ENCODE measurements around the gene CHST3.
"Not testable (repeated sequence)": the region's sequence is repeated elsewhere in the genome, so short reads cannot be mapped to it uniquely, and the experiment has no call there.

Gene CHST3, protein sequence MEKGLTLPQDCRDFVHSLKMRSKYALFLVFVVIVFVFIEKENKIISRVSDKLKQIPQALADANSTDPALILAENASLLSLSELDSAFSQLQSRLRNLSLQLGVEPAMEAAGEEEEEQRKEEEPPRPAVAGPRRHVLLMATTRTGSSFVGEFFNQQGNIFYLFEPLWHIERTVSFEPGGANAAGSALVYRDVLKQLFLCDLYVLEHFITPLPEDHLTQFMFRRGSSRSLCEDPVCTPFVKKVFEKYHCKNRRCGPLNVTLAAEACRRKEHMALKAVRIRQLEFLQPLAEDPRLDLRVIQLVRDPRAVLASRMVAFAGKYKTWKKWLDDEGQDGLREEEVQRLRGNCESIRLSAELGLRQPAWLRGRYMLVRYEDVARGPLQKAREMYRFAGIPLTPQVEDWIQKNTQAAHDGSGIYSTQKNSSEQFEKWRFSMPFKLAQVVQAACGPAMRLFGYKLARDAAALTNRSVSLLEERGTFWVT

DNA sequence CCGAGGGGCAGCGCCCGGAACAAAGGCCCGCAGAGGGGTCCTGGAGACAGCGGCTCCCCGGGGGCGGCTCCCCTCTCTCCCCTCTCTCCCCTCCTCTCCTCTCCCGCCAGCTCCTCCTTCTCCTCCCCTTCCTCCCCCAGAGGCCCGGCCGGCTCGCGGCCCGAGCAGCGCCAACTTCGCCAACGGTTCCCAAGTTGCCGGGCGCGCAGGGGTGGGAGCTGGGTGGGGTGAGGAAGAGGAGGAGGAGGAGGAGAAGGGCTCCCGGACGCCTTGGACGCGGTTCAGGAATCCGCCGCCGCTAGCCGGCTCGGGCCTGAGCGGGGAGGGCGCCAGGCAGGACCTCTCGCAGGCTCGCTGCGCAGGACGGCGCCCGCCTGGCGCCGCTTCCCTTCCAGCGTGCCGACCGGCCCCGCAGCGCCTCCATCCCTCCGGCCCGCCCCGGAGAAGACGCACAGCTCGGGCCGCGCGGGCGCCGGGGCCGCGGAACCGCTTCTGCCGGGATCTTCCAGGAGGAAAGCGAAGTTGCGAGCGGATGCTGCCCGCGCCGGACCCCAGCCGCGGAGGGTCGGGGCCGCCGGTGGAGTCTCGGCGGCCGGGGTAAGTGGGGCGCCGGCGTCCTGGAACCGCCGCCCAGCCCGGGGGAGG, at the start of gene CHST3:
TSS of gene CHST3 (plus strand) at position 298 of the 645 bp plus-strand sequence. CDS start 41,448 bp downstream, outside the sequence.
- DNase-seq (ENCODE audit: low read depth), result no peak

DNA sequence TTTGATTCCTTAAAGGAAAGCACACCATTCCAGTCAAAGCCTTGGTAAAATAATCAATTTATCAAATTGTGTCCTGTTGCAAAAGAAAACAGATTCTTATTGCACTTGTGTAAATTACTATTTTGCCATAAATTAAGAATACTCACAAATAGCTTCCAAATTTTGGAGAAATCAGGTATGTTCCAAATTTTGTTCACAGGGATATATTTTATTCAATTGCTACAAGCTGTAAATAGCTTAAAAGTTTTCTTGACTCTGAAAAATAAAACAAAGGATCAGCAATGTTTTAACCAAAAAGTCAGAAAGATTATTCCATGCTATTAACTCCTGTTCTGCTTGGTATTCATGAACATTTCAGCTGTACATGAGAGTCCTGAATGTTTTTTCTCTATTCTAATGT, 47.4 kb upstream of the CHST3 start:
- DNase-seq (ENCODE audit: low read depth), result no peak

- DNase-seq (ENCODE audit: low read depth), result no peak
Observed at GRCh38 chr10:71918992-71919391, 45.2 kb upstream of the CHST3 start.

DNA sequence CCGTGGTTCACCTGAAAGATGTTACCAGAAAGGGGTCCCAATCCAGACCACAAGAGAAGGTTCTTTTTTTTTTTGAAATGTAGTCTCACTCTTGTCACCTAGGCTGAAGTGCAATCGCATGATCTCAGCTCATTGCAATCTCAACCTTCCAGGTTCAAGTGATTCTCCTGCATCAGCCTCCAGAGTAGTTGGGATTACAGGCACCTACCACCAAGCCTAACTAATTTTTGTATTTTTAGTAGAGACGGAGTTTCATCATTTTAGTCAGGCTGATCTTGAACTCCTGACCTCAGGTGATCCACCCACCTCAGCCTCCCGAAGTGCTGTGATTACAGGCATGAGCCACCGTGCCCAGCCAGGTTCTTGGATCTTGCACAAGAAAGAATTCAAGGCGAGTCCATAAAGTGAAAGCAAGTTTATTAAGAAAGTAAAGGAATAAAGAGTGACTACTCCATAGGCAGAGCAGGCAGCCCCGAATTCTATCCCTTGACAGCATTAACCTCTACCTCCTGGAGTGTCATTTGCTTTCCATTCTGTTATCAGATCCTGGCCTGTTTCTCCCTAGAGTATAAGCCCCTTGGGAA, 44.1 kb upstream of the CHST3 start:
- not testable (repeated sequence) for DNase-seq (ENCODE audit: low read depth)

GRCh38 chr10:71920540-71921323, 43.5 kb upstream of the CHST3 start:
- no peak for DNase-seq (ENCODE audit: low read depth)

DNA sequence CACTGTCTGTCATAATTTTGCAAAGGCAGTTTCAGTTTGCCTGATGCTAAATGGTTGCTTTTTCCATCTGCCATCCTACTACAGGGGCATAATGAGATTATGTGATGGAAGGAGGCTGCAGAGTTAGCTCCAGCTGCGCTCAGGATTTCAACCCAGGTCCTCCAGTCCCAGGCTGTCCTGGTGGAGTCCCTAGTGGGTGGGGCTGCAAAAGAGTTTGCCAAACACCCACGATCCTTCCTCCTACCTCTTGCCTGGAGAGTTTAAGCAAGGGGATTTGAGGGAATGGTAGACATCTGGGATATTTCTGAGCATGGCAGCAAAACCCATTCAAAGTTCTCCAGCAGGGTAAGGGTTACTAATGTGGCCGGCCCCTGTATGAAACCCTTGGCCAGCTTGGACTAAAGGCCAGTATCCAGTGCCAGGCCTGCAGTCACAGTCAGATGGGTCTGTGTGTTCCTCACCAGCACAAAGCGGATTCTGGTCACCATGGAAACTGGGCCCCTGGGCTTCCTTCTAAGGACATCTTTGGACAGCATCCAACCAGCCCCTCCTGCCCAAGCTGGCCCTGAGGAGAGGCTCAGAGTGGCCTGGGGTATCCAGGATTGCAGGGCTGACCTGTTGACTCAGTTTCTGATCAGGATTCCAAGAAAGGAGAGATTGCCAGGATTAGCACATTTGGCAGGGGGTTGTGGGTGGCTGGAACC, 42.7 kb upstream of the CHST3 start:
- no peak for DNase-seq (ENCODE audit: low read depth)

GRCh38 chr10:71923138-71923692, 41.0 kb upstream of the CHST3 start:
- no peak for DNase-seq (ENCODE audit: low read depth)

GRCh38 chr10:71924771-71925170, 39.4 kb upstream of the CHST3 start:
- no peak for DNase-seq (ENCODE audit: low read depth)

- no peak for DNase-seq (ENCODE audit: low read depth)
Observed at GRCh38 chr10:71927159-71927558, 37.0 kb upstream of the CHST3 start.

GRCh38 chr10:71927776-71928592, 36.2 kb upstream of the CHST3 start:
- peak; percentile 44 for DNase-seq (ENCODE audit: low read depth)

- DNase-seq (ENCODE audit: low read depth), result no peak
Observed at GRCh38 chr10:71931295-71931694, 32.9 kb upstream of the CHST3 start.

- DNase-seq (ENCODE audit: low read depth), result no peak
Observed at GRCh38 chr10:71933651-71934050, 30.5 kb upstream of the CHST3 start.

- DNase-seq (ENCODE audit: low read depth), result no peak
Observed at GRCh38 chr10:71938211-71938610, 26.0 kb upstream of the CHST3 start.

GRCh38 chr10:71939304-71939703, 24.9 kb upstream of the CHST3 start:
- no peak for DNase-seq (ENCODE audit: low read depth)

DNA sequence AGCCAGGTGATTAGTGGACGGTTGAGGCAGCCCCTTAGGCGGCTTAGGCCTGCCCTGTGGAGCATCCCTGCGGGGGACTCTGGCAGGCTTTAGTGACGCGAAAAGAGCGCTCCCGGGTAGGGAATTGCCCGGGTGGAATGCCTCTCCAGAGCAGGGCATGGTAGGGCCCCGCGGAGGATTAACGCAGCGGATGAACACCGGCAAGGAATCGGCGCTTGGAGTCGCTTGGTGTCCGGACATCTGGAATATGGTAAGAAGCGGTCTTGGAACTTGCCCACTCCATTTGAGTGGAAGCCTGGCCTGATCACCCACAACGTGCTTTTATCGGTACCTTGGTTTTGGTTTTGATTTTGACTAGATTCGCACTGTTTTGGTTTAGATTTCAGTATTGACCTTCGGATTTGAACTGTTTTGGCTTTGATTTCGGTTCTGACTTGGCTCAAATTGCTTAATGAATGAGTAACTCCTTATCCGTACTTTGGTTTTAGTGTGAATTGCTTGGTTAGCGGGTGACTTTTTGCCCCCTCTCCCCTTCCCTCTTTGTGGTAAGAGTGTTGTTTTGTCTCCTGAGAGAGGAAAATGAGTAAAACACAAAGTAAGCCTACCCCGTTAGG, 24.2 kb upstream of the CHST3 start:
- no peak for DNase-seq (ENCODE audit: low read depth)

GRCh38 chr10:71940752-71941151, 23.4 kb upstream of the CHST3 start:
- DNase-seq (ENCODE audit: low read depth), result no peak

GRCh38 chr10:71941318-71941717, 22.9 kb upstream of the CHST3 start:
- no peak for DNase-seq (ENCODE audit: low read depth)

DNA sequence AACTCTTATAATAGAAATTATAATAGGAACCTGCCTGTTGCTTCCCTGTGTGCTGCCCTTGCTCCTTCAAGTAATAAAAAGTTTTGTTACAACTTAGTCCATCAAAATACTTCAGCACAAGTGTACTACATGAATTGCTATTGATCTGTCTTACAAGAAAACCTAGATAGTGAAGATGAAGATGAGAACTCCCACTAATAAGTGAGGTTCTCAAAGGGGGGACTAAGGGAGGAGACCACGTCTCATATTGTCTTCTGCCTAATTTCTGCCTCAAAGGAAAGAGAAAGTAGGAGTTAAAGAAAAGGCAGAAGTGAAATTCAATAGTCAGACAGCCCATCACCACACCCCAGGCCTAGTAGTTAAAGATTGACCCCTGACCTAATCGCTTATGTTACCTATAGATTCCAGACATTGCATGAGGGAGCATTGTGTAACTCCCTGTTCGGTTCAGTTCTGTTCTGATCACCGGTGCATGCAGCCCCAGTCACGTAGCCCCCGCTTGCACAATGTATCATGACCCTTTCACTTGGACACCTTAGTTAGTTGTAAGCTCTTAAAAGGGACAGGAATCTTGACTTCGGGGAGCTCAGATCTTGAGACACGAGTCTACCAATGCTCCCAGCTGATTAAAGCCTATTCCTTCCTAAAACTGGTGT, 18.2 kb upstream of the CHST3 start:
- DNase-seq (ENCODE audit: low read depth), result no peak

- no peak for DNase-seq (ENCODE audit: low read depth)
Observed at GRCh38 chr10:71946700-71947099, 17.5 kb upstream of the CHST3 start.

Data from HS-5 (cell line).